HepG2 (cell line): Measurements from ENCODE around the gene KLF6. TPM values are rescaled to one million over a fixed set of nuclear protein-coding genes. Genes with fewer than 3 reads are reported as not detected.

Source experiments
- EHMT2 ChIP-seq: fragments of 200-600 bp; sonication (generic); IDR thresholded peaks from 2 replicates; pipeline ENCODE4 v1.7.0; 2017; ENCODE audit warnings: antibody characterized with exemption, low read depth, low read length, borderline replicate concordance
- FOXK1 ChIP-seq: sonication (generic); formaldehyde crosslinking; IDR thresholded peaks from 2 replicates; pipeline ENCODE4 v1.4.0; 2020; ENCODE audit warnings: low read depth, missing genetic modification reagents, borderline replicate concordance
- HDAC2 ChIP-seq: sonication (generic); formaldehyde crosslinking; IDR thresholded peaks from 2 replicates; pipeline ENCODE4 v1.4.0; 2020; ENCODE audit warnings: missing genetic modification reagents
- IRX3 ChIP-seq: sonication (generic); formaldehyde crosslinking; IDR thresholded peaks from 2 replicates; pipeline ENCODE4 v1.8.1; 2023; ENCODE audit warnings: mild to moderate bottlenecking, low read depth, missing genetic modification reagents, borderline replicate concordance
- KLF11 ChIP-seq: IDR thresholded peaks from 2 replicates; pipeline ENCODE4 v1.6.1; 2016; ENCODE audit warnings: missing compliant biosample characterization
- NR3C1 ChIP-seq: sonication (generic); formaldehyde crosslinking; IDR thresholded peaks from 2 replicates; pipeline ENCODE4 v1.4.0; 2020; ENCODE audit warnings: missing genetic modification reagents
- PAX8 ChIP-seq: sonication (generic); formaldehyde crosslinking; IDR thresholded peaks from 2 replicates; pipeline ENCODE4 v1.8.0; 2022; ENCODE audit warnings: mild to moderate bottlenecking, missing genetic modification reagents, borderline replicate concordance
- RBM22 ChIP-seq: fragments of 200-400 bp; formaldehyde crosslinking; optimal IDR thresholded peaks from 2 replicates; pipeline ENCODE3; 2017; ENCODE audit warnings: mild to moderate bottlenecking, low read length, moderate library complexity
- SOX5 ChIP-seq: IDR thresholded peaks from 2 replicates; pipeline ENCODE4 v1.6.1; 2016; ENCODE audit warnings: borderline replicate concordance
- SP140L ChIP-seq: sonication (generic); formaldehyde crosslinking; IDR thresholded peaks from 2 replicates; pipeline ENCODE4 v1.4.0; 2020; ENCODE audit warnings: missing genetic modification reagents, borderline replicate concordance
- TCF7L2 ChIP-seq: IDR thresholded peaks from 2 replicates; pipeline ENCODE4 v1.6.1; 2011; ENCODE audit warnings: mild to moderate bottlenecking, low read depth, low read length, moderate library complexity
- TFAP4 ChIP-seq: sonication (generic); IDR thresholded peaks from 2 replicates; pipeline ENCODE4 v1.6.1; 2016; ENCODE audit warnings: low read depth, borderline replicate concordance
- YEATS2 ChIP-seq: sonication (generic); formaldehyde crosslinking; IDR thresholded peaks from 2 replicates; pipeline ENCODE4 v1.4.0; 2020; ENCODE audit warnings: missing genetic modification reagents, borderline replicate concordance
- ZFP41 ChIP-seq: sonication (generic); formaldehyde crosslinking; IDR thresholded peaks from 2 replicates; pipeline ENCODE4 v1.4.0; 2020; ENCODE audit warnings: mild to moderate bottlenecking, missing genetic modification reagents, borderline replicate concordance
- ZFP82 ChIP-seq: sonication (generic); formaldehyde crosslinking; IDR thresholded peaks from 2 replicates; pipeline ENCODE4 v1.5.1; 2020; ENCODE audit warnings: mild to moderate bottlenecking, missing genetic modification reagents, borderline replicate concordance
- ZKSCAN5 ChIP-seq: sonication (generic); formaldehyde crosslinking; IDR thresholded peaks from 2 replicates; pipeline ENCODE4 v1.5.1; 2020; ENCODE audit warnings: mild to moderate bottlenecking, missing genetic modification reagents
- ZNF276 ChIP-seq: sonication (generic); formaldehyde crosslinking; IDR thresholded peaks from 2 replicates; pipeline ENCODE4 v1.4.0; 2020; ENCODE audit warnings: mild to moderate bottlenecking, low read depth, missing genetic modification reagents
- ZNF282 ChIP-seq: fragments of 450-650 bp; IDR thresholded peaks from 2 replicates; pipeline ENCODE4 v1.6.1; 2018; ENCODE audit not compliant: partially characterized antibody
- ZNF343 ChIP-seq: sonication (generic); formaldehyde crosslinking; IDR thresholded peaks from 2 replicates; pipeline ENCODE4 v1.4.0; 2020; ENCODE audit warnings: mild to moderate bottlenecking, missing genetic modification reagents
- ZNF550 ChIP-seq: sonication (generic); formaldehyde crosslinking; IDR thresholded peaks from 2 replicates; pipeline ENCODE4 v1.4.0; 2020; ENCODE audit warnings: mild to moderate bottlenecking, missing genetic modification reagents, borderline replicate concordance
- ZNF556 ChIP-seq: sonication (generic); formaldehyde crosslinking; IDR thresholded peaks from 2 replicates; pipeline ENCODE4 v1.4.0; 2020; ENCODE audit warnings: mild to moderate bottlenecking, missing genetic modification reagents, borderline replicate concordance
- ZNF687 ChIP-seq: sonication (generic); formaldehyde crosslinking; IDR thresholded peaks from 2 replicates; pipeline ENCODE4 v1.5.1; 2020; ENCODE audit warnings: mild to moderate bottlenecking, missing genetic modification reagents, moderate library complexity
- ZNF784 ChIP-seq: sonication (generic); formaldehyde crosslinking; IDR thresholded peaks from 2 replicates; pipeline ENCODE4 v1.5.1; 2020; ENCODE audit warnings: missing genetic modification reagents, mild to moderate bottlenecking, borderline replicate concordance
- polyA plus RNA-seq, 8 experiments: library from polyadenylated mRNA; depleted of rRNA in 3 of 8; stranded (reverse) in 7 of 8; unstranded in 1 of 8; fragments of >200 nt; fragmentation: Illumina TruSeq in 4 of 8; extraction: Trizol in 4 of 8; gene quantifications; 2 replicates each; pipeline versions ENCODE4 v1.2.1 to v1.2.3, GENCODE V29; 2011 to 2016; ENCODE audit warnings: low read depth in 4 of 8, missing spikeins in 1 of 8, mixed read lengths in 1 of 8; ENCODE audit not compliant: insufficient read depth in 1 of 8
- total RNA-seq, 5 experiments: library from RNA; depleted of rRNA; stranded (reverse); fragments of >200 nt; fragmentation: Illumina TruSeq; extraction: Trizol; gene quantifications; 2 replicates each; pipeline ENCODE4 v1.2.3, GENCODE V29; 2016; ENCODE audit warnings: low read depth in 1 of 5

The KLF6 gene
- total and polyA plus RNA-seq, 2 of the 13 experiments (the other 11 are each of a cell fraction or from before 2014, with no cell fraction given), result 27.0 to 71.9 TPM

GRCh38 chr10:3750006-3750816 lies 34.8 kb downstream of the KLF6 start (continued):
- no peak for TF ChIP-seq TCF7L2
- TF ChIP-seq EHMT2, result no peak
- no peak for TF ChIP-seq ZNF784 (CRISPR knock-in tag)
- 0 out of 2 replicates have a peak, but pooled peaks have one; percentile 6 for TF ChIP-seq HDAC2 (CRISPR knock-in tag)
- no peak for TF ChIP-seq IRX3 (CRISPR knock-in tag)
- no peak for TF ChIP-seq PAX8
- no peak for TF ChIP-seq ZNF556 (CRISPR knock-in tag)
- TF ChIP-seq KLF11 (CRISPR knock-in tag), result no peak
- TF ChIP-seq SP140L, result no peak
- TF ChIP-seq ZFP41 (CRISPR knock-in tag), result no peak
- TF ChIP-seq ZKSCAN5 (CRISPR knock-in tag), result no peak
- TF ChIP-seq ZNF550 (CRISPR knock-in tag), result no peak
- no peak for TF ChIP-seq ZNF282
- TF ChIP-seq NR3C1 (CRISPR knock-in tag), result no peak
- no peak for TF ChIP-seq RBM22
- no peak for TF ChIP-seq SOX5
- TF ChIP-seq TFAP4, result peak; percentile 14; the same call in 1 of the 2 replicates
- TF ChIP-seq FOXK1 (CRISPR knock-in tag), result no peak
- TF ChIP-seq ZNF276 (CRISPR knock-in tag), result no peak
- TF ChIP-seq YEATS2, result no peak
- TF ChIP-seq ZNF687 (CRISPR knock-in tag), result peak; percentile 43
- TF ChIP-seq ZNF343 (CRISPR knock-in tag), result no peak
- TF ChIP-seq ZFP82, result 0 out of 2 replicates have a peak, but pooled peaks have one; percentile 32
